Endodermal cell (in vitro differentiated cells): Measurements from ENCODE around the gene TAF11L14. TPM values are rescaled to one million over a fixed set of nuclear protein-coding genes. Genes with fewer than 3 reads are reported as not detected.
"Not testable (repeated sequence)": the region's sequence is repeated elsewhere in the genome, so short reads cannot be mapped to it uniquely, and the experiment has no call there.

Experiments
- DNase-seq: peaks from one replicate; pipeline ENCODE4 v3.0.0-alpha.2; 2017
- H3K27ac ChIP-seq: 2 replicates; pipeline ENCODE4 v1.5.1; 2013; ENCODE audit warnings: mild to moderate bottlenecking, low read depth, low read length, moderate library complexity
- H3K27me3 ChIP-seq: 2 replicates; pipeline ENCODE4 v1.6.1; 2013; ENCODE audit warnings: mild to moderate bottlenecking, low read length, moderate library complexity; ENCODE audit not compliant: insufficient read depth, control insufficient read depth, poor library complexity, severe bottlenecking
- H3K36me3 ChIP-seq: 2 replicates; pipeline ENCODE4 v1.7.0; 2013; ENCODE audit warnings: mild to moderate bottlenecking, low read length, moderate library complexity; ENCODE audit not compliant: control insufficient read depth, insufficient read depth
- H3K4me1 ChIP-seq: one replicate; pipeline ENCODE4 v1.7.0; 2013; ENCODE audit warnings: low read length; ENCODE audit not compliant: control insufficient read depth, insufficient read depth
- H3K4me3 ChIP-seq: 2 replicates; pipeline ENCODE4 v1.5.1; 2013; ENCODE audit warnings: mild to moderate bottlenecking, low read length, moderate library complexity
- H3K9ac ChIP-seq: 2 replicates; pipeline ENCODE4 v1.6.1; 2013; ENCODE audit warnings: mild to moderate bottlenecking, low read length, moderate library complexity; ENCODE audit not compliant: poor library complexity, severe bottlenecking; ENCODE audit errors: extremely low read depth
- H3K9me3 ChIP-seq: 2 replicates; pipeline ENCODE4 v1.6.1; 2013; ENCODE audit warnings: mild to moderate bottlenecking, low read length, moderate library complexity; ENCODE audit not compliant: control insufficient read depth
- H3K27ac Mint-ChIP-seq: 2 replicates; pipeline ENCODE4 v1.8.0; 2020; ENCODE audit warnings: mixed read lengths
- H3K27me3 Mint-ChIP-seq: 2 replicates; pipeline ENCODE4 v1.8.0; 2021; ENCODE audit warnings: mild to moderate bottlenecking, mixed read lengths; ENCODE audit not compliant: insufficient read depth
- H3K36me3 Mint-ChIP-seq: 2 replicates; pipeline ENCODE4 v1.8.0; 2020; ENCODE audit warnings: low read depth, mixed read lengths
- H3K4me1 Mint-ChIP-seq: 2 replicates; pipeline ENCODE4 v1.8.0; 2020; ENCODE audit warnings: mixed read lengths
- H3K4me3 Mint-ChIP-seq: 2 replicates; pipeline ENCODE4 v1.8.0; 2020; ENCODE audit warnings: mild to moderate bottlenecking, moderate library complexity, mixed read lengths
- H3K9me3 Mint-ChIP-seq: 2 replicates; pipeline ENCODE4 v1.8.0; 2020; ENCODE audit warnings: mild to moderate bottlenecking, mixed read lengths
- WGBS, 2 experiments: methylation state at CpG; one replicate each; pipeline versions ENCODE4 v1.1.5 to v1.1.7; 2013; ENCODE audit warnings: missing lambda C conversion rate in 2 of 2, mixed read lengths in 1 of 2; ENCODE audit not compliant: insufficient coverage in 1 of 2, insufficient read length in 1 of 2; 5-methylcytosine and 5-hydroxymethylcytosine counted together
- total RNA-seq, 2 donors: library from RNA; stranded (reverse); fragmentation: NEBNext Ultra II Directional in 1 of 2; extraction: Animal tissue kit (Norgen Biotek cat#: 25700) in 1 of 2; gene quantifications; 2 replicates in 1 of 2; 3 replicates in 1 of 2; pipeline ENCODE4 v1.2.1, GENCODE V29; 2021
- TF ChIP-seq, protein P1 (sequence below): fragments of 200-600 bp; sonication (generic); conservative IDR thresholded peaks from 2 replicates; pipeline ENCODE4 v1.5.0; 2021; ENCODE audit warnings: antibody characterized with exemption, mild to moderate bottlenecking

Gene TAF11L14
- total RNA-seq, 2 donors from 2014 or later, result not detected

- Mint-ChIP-seq H3K36me3 (no peaks in the 10 kb centered on the region), H3K27me3 (no peaks in the 10 kb centered on the region), H3K4me3 (no peak overlapping the region), H3K9me3 (no peaks in the 10 kb centered on the region), H3K27ac (no peak overlapping the region), H3K4me1 (no peaks in the 10 kb centered on the region)
- Histone ChIP-seq H3K9ac (no peak overlapping the region), H3K36me3 (no peaks in the 10 kb centered on the region), H3K4me3 (no peak overlapping the region), H3K9me3 (no peaks in the 10 kb centered on the region), H3K4me1 (no peaks in the 10 kb centered on the region), H3K27me3 (no peaks in the 10 kb centered on the region), H3K27ac (no peak overlapping the region)
- 97% methylated on average over 3 of the region's 3 CpGs; no CpG with 5 or more reads in 1 of the 2 experiments for whole genome bisulfite sequencing, 2 experiments
- DNase-seq, result no peak
- TF ChIP-seq, protein P1, sequence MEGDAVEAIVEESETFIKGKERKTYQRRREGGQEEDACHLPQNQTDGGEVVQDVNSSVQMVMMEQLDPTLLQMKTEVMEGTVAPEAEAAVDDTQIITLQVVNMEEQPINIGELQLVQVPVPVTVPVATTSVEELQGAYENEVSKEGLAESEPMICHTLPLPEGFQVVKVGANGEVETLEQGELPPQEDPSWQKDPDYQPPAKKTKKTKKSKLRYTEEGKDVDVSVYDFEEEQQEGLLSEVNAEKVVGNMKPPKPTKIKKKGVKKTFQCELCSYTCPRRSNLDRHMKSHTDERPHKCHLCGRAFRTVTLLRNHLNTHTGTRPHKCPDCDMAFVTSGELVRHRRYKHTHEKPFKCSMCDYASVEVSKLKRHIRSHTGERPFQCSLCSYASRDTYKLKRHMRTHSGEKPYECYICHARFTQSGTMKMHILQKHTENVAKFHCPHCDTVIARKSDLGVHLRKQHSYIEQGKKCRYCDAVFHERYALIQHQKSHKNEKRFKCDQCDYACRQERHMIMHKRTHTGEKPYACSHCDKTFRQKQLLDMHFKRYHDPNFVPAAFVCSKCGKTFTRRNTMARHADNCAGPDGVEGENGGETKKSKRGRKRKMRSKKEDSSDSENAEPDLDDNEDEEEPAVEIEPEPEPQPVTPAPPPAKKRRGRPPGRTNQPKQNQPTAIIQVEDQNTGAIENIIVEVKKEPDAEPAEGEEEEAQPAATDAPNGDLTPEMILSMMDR, result no peak
These were observed 14.9 kb upstream of the TAF11L14 start for GRCh38 chr5:17619354-17619753.

GRCh38 chr5:17620627-17621026 is 13.6 kb upstream of the TAF11L14 start:
- no peaks in the 10 kb centered on the region for H3K4me1 Mint-ChIP-seq
- H3K36me3 Mint-ChIP-seq, result no peaks in the 10 kb centered on the region
- no peaks in the 10 kb centered on the region for H3K27me3 Mint-ChIP-seq
- no peaks in the 10 kb centered on the region for H3K4me1 ChIP-seq
- no peak overlapping the region for H3K27ac Mint-ChIP-seq
- H3K27ac ChIP-seq, result no peak overlapping the region
- WGBS, 2 experiments, result 87 to 88% methylated on average over 13 to 17 of the region's 17 CpGs
- H3K4me3 ChIP-seq, result no peak overlapping the region
- no peaks in the 10 kb centered on the region for H3K9me3 ChIP-seq
- H3K36me3 ChIP-seq, result no peaks in the 10 kb centered on the region
- H3K4me3 Mint-ChIP-seq, result no peak overlapping the region
- TF ChIP-seq, protein P1, result peak; percentile 76
- no peaks in the 10 kb centered on the region for H3K27me3 ChIP-seq
- no peak overlapping the region for H3K9ac ChIP-seq
- H3K9me3 Mint-ChIP-seq, result no peaks in the 10 kb centered on the region
- DNase-seq, result peak; percentile 88

DNA sequence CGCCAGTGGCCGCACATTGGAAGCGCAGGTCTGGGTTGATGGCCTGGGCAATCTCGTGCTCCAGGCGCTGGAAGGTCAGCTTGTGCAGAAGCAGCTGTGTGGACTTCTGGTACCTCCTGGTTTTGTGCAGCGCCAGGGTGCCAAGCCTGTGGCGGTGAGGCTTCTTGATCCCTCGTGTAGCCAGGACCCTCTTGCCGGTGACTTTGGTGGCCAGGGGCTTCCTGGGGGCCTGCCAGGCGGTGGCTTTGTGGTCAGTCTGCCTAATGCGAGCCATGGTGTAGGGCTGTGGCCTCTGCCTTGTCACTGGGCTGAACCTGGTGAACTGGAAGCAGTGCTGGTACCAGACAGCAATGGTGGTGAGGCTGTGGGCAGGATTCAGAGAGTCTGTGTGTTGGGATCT is 8.6 kb upstream of the TAF11L14 start:
- no peak overlapping the region for H3K27ac Mint-ChIP-seq
- no peaks in the 10 kb centered on the region for H3K4me1 Mint-ChIP-seq
- TF ChIP-seq, protein P1, result no peak
- DNase-seq, result no peak
- no peaks in the 10 kb centered on the region for H3K4me1 ChIP-seq
- H3K9ac ChIP-seq, result no peak overlapping the region
- no peaks in the 10 kb centered on the region for H3K27me3 ChIP-seq
- H3K4me3 ChIP-seq, result no peak overlapping the region
- H3K27ac ChIP-seq, result no peak overlapping the region
- H3K9me3 ChIP-seq, result no peaks in the 10 kb centered on the region
- no peaks in the 10 kb centered on the region for H3K36me3 ChIP-seq
- no peaks in the 10 kb centered on the region for H3K27me3 Mint-ChIP-seq
- 95% methylated on average over 11 of the region's 11 CpGs; no CpG with 5 or more reads in 1 of the 2 experiments for WGBS, 2 experiments
- H3K36me3 Mint-ChIP-seq, result no peaks in the 10 kb centered on the region
- no peaks in the 10 kb centered on the region for H3K9me3 Mint-ChIP-seq
- no peak overlapping the region for H3K4me3 Mint-ChIP-seq

- 93% methylated on average over 6 of the region's 12 CpGs; no CpG with 5 or more reads in 1 of the 2 experiments for WGBS, 2 experiments
- not testable (repeated sequence) for H3K36me3 Mint-ChIP-seq
These were observed 2.5 kb upstream of the TAF11L14 start, which contains the start of gene TAF11L13 for GRCh38 chr5:17631788-17632187. Gene TAF11L13, plus strand, starts transcription at chr5:17632088.

DNA sequence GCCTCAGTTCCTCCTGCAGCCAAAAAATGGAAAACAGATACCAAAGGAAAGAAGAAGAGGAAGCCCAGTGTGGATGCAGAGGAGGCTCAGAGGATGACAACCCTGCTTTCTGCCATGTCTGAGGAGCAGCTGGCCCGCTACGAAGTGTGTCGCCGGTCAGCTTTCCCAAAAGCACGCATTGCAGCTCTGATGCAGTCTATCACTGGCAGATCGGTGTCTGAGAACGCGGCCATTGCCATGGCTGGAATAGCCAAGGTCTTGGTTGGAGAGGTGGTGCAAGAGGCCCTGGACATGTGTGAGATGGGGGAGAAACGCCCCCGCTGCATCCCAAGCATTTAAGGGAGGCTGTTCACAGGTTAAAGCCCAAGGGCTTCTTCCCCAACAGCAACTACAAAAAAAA is 15.0 kb downstream of the TAF11L14 start:
- H3K27me3 ChIP-seq, H3K9me3 ChIP-seq, H3K27ac ChIP-seq, H3K4me1 ChIP-seq, DNase-seq, H3K36me3 Mint-ChIP-seq, H3K36me3 ChIP-seq, H3K27ac Mint-ChIP-seq, H3K27me3 Mint-ChIP-seq, H3K9ac ChIP-seq, H3K9me3 Mint-ChIP-seq, H3K4me1 Mint-ChIP-seq, H3K4me3 Mint-ChIP-seq, H3K4me3 ChIP-seq: not testable (repeated sequence)
- WGBS, 2 experiments, result 93 to 100% methylated on average over 6 to 10 of the region's 10 CpGs

More at GRCh38 chr5:17631788-17632187, 2.5 kb upstream of the TAF11L14 start, which contains the start of gene TAF11L13:
- not testable (repeated sequence) for H3K4me3 Mint-ChIP-seq, H3K27me3 ChIP-seq, H3K9me3 ChIP-seq, H3K4me3 ChIP-seq, H3K9me3 Mint-ChIP-seq, H3K27ac Mint-ChIP-seq, H3K27me3 Mint-ChIP-seq, H3K27ac ChIP-seq, H3K36me3 ChIP-seq, H3K9ac ChIP-seq, H3K4me1 Mint-ChIP-seq, H3K4me1 ChIP-seq, DNase-seq
